ENCODE results near the gene LGALS7. TPM values are rescaled to one million over a fixed set of nuclear protein-coding genes. Genes with fewer than 3 reads are reported as not detected.
"Not testable (repeated sequence)": the region's sequence is repeated elsewhere in the genome, so short reads cannot be mapped to it uniquely, and the experiment has no call there.

Gene LGALS7
- total RNA-seq, 1 donor from 2014 or later, result not detected

DNA sequence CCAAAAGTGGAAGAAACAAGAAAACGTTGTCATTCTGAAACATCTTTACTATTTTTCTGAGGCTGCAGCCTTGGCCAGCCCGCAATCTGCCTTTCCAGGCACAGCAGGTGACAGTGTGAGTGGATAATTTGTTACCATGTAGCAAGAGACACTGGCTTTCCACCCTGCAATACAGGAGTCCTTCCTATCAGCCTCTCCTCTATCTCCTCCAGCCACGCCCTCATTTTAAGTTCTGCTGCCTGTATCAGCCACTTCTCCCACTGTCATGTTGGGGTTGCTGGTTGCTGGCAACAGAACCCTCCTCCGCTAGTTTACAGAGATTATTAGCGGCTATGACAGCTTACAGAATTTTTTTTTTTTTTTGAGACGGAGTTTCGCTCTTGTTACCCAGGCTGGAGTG is 7.7 kb upstream of the LGALS7 start:
- DNase-seq, result no peak
- TF ChIP-seq, protein P1, sequence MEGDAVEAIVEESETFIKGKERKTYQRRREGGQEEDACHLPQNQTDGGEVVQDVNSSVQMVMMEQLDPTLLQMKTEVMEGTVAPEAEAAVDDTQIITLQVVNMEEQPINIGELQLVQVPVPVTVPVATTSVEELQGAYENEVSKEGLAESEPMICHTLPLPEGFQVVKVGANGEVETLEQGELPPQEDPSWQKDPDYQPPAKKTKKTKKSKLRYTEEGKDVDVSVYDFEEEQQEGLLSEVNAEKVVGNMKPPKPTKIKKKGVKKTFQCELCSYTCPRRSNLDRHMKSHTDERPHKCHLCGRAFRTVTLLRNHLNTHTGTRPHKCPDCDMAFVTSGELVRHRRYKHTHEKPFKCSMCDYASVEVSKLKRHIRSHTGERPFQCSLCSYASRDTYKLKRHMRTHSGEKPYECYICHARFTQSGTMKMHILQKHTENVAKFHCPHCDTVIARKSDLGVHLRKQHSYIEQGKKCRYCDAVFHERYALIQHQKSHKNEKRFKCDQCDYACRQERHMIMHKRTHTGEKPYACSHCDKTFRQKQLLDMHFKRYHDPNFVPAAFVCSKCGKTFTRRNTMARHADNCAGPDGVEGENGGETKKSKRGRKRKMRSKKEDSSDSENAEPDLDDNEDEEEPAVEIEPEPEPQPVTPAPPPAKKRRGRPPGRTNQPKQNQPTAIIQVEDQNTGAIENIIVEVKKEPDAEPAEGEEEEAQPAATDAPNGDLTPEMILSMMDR (IDR thresholded peaks at IDR 0.05), result no peak
- no peak for ATAC-seq
- H3K4me1 ChIP-seq, result no peaks in the 10 kb centered on the region
- H3K27ac ChIP-seq, result no peak overlapping the region
- no peak overlapping the region for H3K4me3 ChIP-seq
- no peaks in the 10 kb centered on the region for H3K9me3 ChIP-seq
- intact Hi-C loops (cut with DNase I), result no loop called here
- no peaks in the 10 kb centered on the region for H3K27me3 ChIP-seq
- H3K36me3 ChIP-seq, result no peaks in the 10 kb centered on the region

DNA sequence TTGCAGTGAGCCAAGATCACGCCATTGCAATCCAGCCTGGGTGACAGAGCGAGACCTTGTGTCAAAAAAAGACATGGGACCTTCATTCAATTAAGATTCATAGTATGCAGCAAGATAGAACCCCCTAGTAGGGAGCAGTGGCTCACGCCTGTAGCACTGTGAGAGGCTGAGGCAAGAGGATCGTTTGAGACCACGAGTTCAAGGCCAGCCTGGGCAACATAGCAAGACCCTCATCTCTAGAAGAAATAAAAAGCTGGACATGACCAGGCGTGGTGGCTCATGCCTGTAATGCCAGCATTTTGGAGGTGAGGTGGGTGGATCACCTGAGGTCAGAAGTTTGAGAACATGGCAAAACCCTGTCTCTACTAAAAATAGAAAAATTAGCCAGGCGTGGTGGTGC is 7.1 kb upstream of the LGALS7 start:
- Histone ChIP-seq H3K9me3 (no peaks in the 10 kb centered on the region), H3K4me3 (no peak overlapping the region), H3K27ac (no peak overlapping the region), H3K4me1 (no peaks in the 10 kb centered on the region), H3K27me3 (no peaks in the 10 kb centered on the region), H3K36me3 (no peaks in the 10 kb centered on the region)
- no peak for ATAC-seq
- no peak for DNase-seq
- TF ChIP-seq, protein P1 (IDR thresholded peaks at IDR 0.05), result no peak
- intact Hi-C loops (cut with DNase I), result no loop called here

GRCh38 chr19:38778733-38779132 is 5.4 kb upstream of the LGALS7 start:
- no peak overlapping the region for H3K27ac ChIP-seq
- no peaks in the 10 kb centered on the region for H3K27me3 ChIP-seq
- intact Hi-C loops (cut with DNase I), result no loop called here
- no peak for DNase-seq
- H3K9me3 ChIP-seq, result no peaks in the 10 kb centered on the region
- H3K4me1 ChIP-seq, result no peaks in the 10 kb centered on the region
- ATAC-seq, result no peak
- no peaks in the 10 kb centered on the region for H3K36me3 ChIP-seq
- TF ChIP-seq, protein P1 (IDR thresholded peaks at IDR 0.05), result no peak
- no peak overlapping the region for H3K4me3 ChIP-seq

DNA sequence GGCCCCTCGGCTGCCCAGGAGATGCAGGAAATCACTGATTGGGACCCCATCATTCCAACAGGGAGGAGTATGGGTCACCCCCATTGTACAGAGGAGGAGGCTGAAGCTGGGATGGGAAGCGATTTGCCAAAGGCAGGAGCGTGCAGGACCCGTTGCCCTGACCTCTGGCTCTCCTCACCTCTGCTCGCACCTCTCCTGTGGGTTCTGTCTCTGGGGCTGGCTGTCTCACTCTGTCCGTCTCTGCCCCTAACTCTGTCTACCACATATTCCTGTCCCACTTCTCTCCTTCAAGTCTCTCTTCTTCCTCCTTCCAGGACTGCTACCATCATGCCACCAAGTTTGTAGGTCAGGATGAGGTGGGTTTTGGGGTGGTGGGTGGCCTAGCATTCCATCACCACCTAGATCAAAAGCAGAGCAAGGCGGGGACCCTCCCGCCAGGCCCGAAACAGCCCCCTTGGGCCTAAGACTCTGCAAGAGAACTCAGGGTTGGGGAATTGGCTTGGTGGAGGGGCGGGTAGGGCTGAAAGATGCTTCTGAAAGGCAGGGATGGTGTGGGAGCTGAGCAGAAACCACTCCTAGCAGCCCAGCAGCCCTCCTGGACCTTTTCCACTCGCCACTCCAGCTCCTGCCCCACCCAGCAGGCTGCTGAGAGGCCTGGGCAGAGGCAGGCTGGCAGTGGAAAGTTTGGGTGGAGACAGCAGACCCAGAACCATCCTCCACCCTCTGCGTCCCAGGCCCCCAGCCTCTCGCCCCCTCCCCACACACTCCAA is 1.0 kb upstream of the LGALS7 start:
- Histone ChIP-seq H3K9me3 (no peaks in the 10 kb centered on the region), H3K27ac (no peak overlapping the region), H3K4me3 (no peak overlapping the region), H3K4me1 (peaks cover 7% of the 10 kb centered on the region), H3K36me3 (no peaks in the 10 kb centered on the region), H3K27me3 (no peaks in the 10 kb centered on the region)
- DNase-seq, result no peak
- ATAC-seq, result no peak
- TF ChIP-seq, protein P1 (IDR thresholded peaks at IDR 0.05), result no peak
- intact Hi-C loops (cut with DNase I), result no loop called here

DNA sequence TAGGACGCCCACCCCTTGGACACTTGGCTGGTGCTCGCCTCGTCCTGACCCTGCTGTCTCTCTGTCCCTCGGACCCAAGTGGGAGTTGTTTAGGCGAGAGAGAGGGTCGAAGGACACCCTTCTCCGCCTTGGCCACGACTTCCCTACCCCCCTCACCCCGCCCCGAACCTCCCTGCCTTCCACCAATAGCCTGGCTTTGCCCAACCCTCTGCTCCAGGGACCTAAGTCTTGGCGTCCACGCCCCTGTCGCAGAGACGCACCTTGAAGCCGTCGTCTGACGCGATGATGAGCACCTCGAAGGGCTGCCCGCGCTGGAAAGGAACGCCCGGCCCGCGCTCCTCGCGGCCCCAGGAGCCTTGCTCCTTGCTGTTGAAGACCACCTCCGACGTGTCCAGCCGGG is 1.7 kb downstream of the LGALS7 start:
- H3K27me3 ChIP-seq; H3K4me1 ChIP-seq; H3K36me3 ChIP-seq; H3K4me3 ChIP-seq; H3K27ac ChIP-seq; H3K9me3 ChIP-seq; ATAC-seq; DNase-seq; intact Hi-C loops (cut with DNase I): not testable (repeated sequence)

DNA sequence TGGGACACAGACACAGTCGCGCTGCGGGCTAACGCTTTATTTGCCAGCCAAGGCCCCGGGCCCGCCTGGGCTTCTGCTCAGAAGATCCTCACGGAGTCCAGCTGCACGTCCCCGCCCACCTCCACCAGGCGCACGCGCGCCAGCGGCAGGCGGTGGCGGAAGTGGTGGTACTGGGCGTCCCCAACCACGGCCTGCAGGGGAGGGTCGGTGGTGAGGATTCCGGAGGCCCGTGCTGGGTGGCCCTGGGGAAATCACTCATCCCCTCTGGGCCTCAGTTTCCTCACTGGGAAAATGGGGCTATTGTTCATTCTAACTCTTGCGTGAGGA is 2.4 kb downstream of the LGALS7 start:
- DNase-seq; H3K27me3 ChIP-seq; intact Hi-C loops (cut with DNase I); H3K4me3 ChIP-seq; H3K27ac ChIP-seq; H3K9me3 ChIP-seq; H3K4me1 ChIP-seq; H3K36me3 ChIP-seq: not testable (repeated sequence)
- peak; percentile 91 for ATAC-seq

DNA sequence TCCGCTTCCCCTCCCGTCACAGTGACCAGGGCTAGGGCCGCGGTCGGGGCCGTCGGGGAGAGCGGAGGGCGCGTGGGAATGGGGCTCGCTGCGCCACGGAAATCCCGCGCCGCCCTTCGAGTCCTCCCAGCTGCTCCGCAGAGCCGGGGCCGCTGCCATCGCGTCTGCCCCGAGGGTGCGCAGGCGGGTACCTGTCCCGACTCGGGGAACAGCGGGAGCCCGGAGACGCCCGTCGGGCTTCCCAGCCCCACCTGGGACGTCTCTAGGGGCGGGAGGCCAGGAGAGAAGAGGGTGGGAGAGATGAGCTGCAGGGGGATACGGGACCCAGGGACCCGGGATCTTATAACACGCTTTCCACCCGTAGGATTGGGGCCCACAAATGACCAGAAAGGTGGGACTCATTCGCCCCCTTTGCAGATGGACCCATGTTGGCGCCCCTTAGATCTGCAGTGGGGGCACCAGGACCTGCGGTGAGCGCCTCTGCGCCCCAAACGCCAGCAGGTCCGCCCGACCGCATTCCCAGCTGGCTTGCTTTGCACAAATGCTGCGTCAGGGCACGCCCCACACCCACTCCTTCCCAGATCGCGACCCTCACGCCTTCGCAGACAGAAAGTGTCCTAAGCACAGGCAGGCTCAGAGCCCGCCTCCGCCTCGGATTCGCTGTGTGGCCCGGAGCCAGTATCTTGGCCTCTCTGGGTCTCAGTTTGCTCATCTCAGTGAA is 2.9 kb downstream of the LGALS7 start:
- H3K4me3 ChIP-seq, result peak overlapping the region; percentile 40
- H3K4me1 ChIP-seq; DNase-seq; H3K27ac ChIP-seq; H3K36me3 ChIP-seq; H3K9me3 ChIP-seq; H3K27me3 ChIP-seq; intact Hi-C loops (cut with DNase I): not testable (repeated sequence)
- ATAC-seq, result peak; percentile 50
